ENCODE measurements around the gene AHI1.
"Not testable (repeated sequence)": the region's sequence is repeated elsewhere in the genome, so short reads cannot be mapped to it uniquely, and the experiment has no call there.

The AHI1 gene

GRCh38 chr6:135505222-135505621 is 7.7 kb upstream of the AHI1 start:
- DNase-seq, result no peak

- DNase-seq, result no peak
Observed at GRCh38 chr6:135504734-135505133, 7.2 kb upstream of the AHI1 start.

GRCh38 chr6:135503703-135504475 is 6.3 kb upstream of the AHI1 start:
- DNase-seq, result no peak

GRCh38 chr6:135499441-135500340 is 2.2 kb upstream of the AHI1 start:
- DNase-seq, result no peak

- no peak for DNase-seq
Observed at GRCh38 chr6:135498185-135498841, 773 bp upstream of the AHI1 start.

GRCh38 chr6:135496800-135497411 is 634 bp downstream of the AHI1 start:
- no peak for DNase-seq

- no peak for DNase-seq
Observed at GRCh38 chr6:135493218-135493961, 4.2 kb downstream of the AHI1 start.

GRCh38 chr6:135490381-135490780 is 7.2 kb downstream of the AHI1 start:
- DNase-seq, result no peak

- no peak for DNase-seq
Observed at GRCh38 chr6:135488023-135488422, 9.5 kb downstream of the AHI1 start.

GRCh38 chr6:135483903-135484302 is 13.6 kb downstream of the AHI1 start:
- not testable (repeated sequence) for DNase-seq

- DNase-seq, result no peak
Observed at GRCh38 chr6:135481783-135482369, 15.7 kb downstream of the AHI1 start.

- DNase-seq, result no peak
Observed at GRCh38 chr6:135479601-135480000, 17.9 kb downstream of the AHI1 start.

GRCh38 chr6:135478626-135479025 is 18.9 kb downstream of the AHI1 start:
- DNase-seq, result no peak

GRCh38 chr6:135475292-135475886 is 22.2 kb downstream of the AHI1 start:
- DNase-seq, result no peak

- no peak for DNase-seq
Observed at GRCh38 chr6:135474362-135474761, 23.2 kb downstream of the AHI1 start.

GRCh38 chr6:135465903-135466302 is 31.6 kb downstream of the AHI1 start:
- no peak for DNase-seq

GRCh38 chr6:135465307-135465706 is 32.2 kb downstream of the AHI1 start:
- DNase-seq, result no peak

GRCh38 chr6:135464634-135465033 is 32.9 kb downstream of the AHI1 start:
- DNase-seq, result no peak

GRCh38 chr6:135461208-135461607 is 36.3 kb downstream of the AHI1 start:
- no peak for DNase-seq

GRCh38 chr6:135458051-135458450 is 39.5 kb downstream of the AHI1 start:
- no peak for DNase-seq

GRCh38 chr6:135451617-135452190 is 45.8 kb downstream of the AHI1 start:
- no peak for DNase-seq
